Hepatocyte (in vitro differentiated cells): ENCODE data around the gene NOPCHAP1. TPM values are rescaled to one million over a fixed set of nuclear protein-coding genes. Genes with fewer than 3 reads are reported as not detected.

Experiments
- DNase-seq: peaks from one replicate; pipeline ENCODE4 v3.0.0-alpha.2; 2016; ENCODE audit warnings: low spot score
- H2AFZ ChIP-seq: fragments of 200-600 bp; sonication (generic); 2 replicates; pipeline ENCODE4 v1.6.0; 2016; ENCODE audit warnings: antibody characterized with exemption, mild to moderate bottlenecking
- H3K27ac ChIP-seq: fragments of 200-600 bp; sonication (generic); 2 replicates; pipeline ENCODE4 v1.5.1; 2016; ENCODE audit warnings: mild to moderate bottlenecking
- H3K27me3 ChIP-seq: fragments of 200-600 bp; sonication (generic); 2 replicates; pipeline ENCODE4 v1.6.1; 2016
- H3K36me3 ChIP-seq: fragments of 200-600 bp; sonication (generic); replicated peaks from 2 replicates; pipeline ENCODE4 v1.5.1; 2016; ENCODE audit warnings: low read depth; ENCODE audit not compliant: insufficient read depth
- H3K4me1 ChIP-seq: fragments of 200-600 bp; sonication (generic); 2 replicates; pipeline ENCODE4 v1.5.1; 2016; ENCODE audit warnings: mild to moderate bottlenecking, moderate library complexity; ENCODE audit not compliant: insufficient read depth
- H3K4me2 ChIP-seq: fragments of 200-600 bp; sonication (generic); 2 replicates; pipeline ENCODE4 v1.6.0; 2016
- H3K4me3 ChIP-seq: fragments of 200-600 bp; sonication (generic); 2 replicates; pipeline ENCODE4 v1.5.1; 2016; ENCODE audit warnings: mild to moderate bottlenecking
- H3K79me2 ChIP-seq: fragments of 200-600 bp; sonication (generic); 2 replicates; pipeline ENCODE4 v1.6.0; 2017; ENCODE audit warnings: mild to moderate bottlenecking
- H3K9me2 ChIP-seq: fragments of 200-600 bp; sonication (generic); replicated peaks from 2 replicates; pipeline ENCODE4 v1.6.0; 2017; ENCODE audit warnings: mild to moderate bottlenecking; ENCODE audit not compliant: insufficient read depth
- H3K9me3 ChIP-seq: fragments of 200-600 bp; sonication (generic); 2 replicates; pipeline ENCODE4 v1.5.1; 2016; ENCODE audit warnings: low read depth, mild to moderate bottlenecking
- H4K20me1 ChIP-seq: fragments of 200-600 bp; sonication (generic); 2 replicates; pipeline ENCODE4 v1.6.0; 2016; ENCODE audit warnings: mild to moderate bottlenecking; ENCODE audit not compliant: insufficient read depth, poor library complexity, severe bottlenecking
- CTCF ChIP-seq: fragments of 200-600 bp; sonication (generic); IDR thresholded peaks from 2 replicates; pipeline ENCODE4 v1.5.1; 2016; ENCODE audit warnings: antibody characterized with exemption, mild to moderate bottlenecking; ENCODE audit not compliant: poor library complexity
- EZH2 ChIP-seq: fragments of 200-600 bp; sonication (generic); IDR thresholded peaks from 2 replicates; pipeline ENCODE4 v1.6.1; 2016; ENCODE audit warnings: antibody characterized with exemption, mild to moderate bottlenecking, borderline replicate concordance
- EZH2phosphoT487 ChIP-seq: fragments of 200-600 bp; sonication (generic); IDR thresholded peaks from one replicate; pipeline ENCODE4 v1.6.1; 2018; ENCODE audit warnings: antibody characterized with exemption, mild to moderate bottlenecking, low read depth, moderate library complexity; ENCODE audit not compliant: unreplicated experiment, severe bottlenecking
- WGBS: methylation state at CpG from one replicate; pipeline ENCODE4 v1.1.6; 2016; ENCODE audit warnings: low lambda C conversion rate; ENCODE audit errors: missing lambda C conversion rate; 5-methylcytosine and 5-hydroxymethylcytosine counted together
- polyA plus RNA-seq: library from polyadenylated mRNA; unstranded; fragments of >200 nt; fragmentation: Nextera tagmentation; extraction: Ambion mirVana; gene quantifications from 2 replicates; pipeline ENCODE4 v1.2.1, GENCODE V29; 2016
- total RNA-seq: library from RNA; depleted of rRNA; stranded (reverse); fragments of >200 nt; gene quantifications from 2 replicates; pipeline ENCODE4 v1.2.3, GENCODE V29; 2014

The NOPCHAP1 gene
- total and polyA plus RNA-seq, 2 experiments from 2014 or later = 2.4 to 16.2 TPM

DNA sequence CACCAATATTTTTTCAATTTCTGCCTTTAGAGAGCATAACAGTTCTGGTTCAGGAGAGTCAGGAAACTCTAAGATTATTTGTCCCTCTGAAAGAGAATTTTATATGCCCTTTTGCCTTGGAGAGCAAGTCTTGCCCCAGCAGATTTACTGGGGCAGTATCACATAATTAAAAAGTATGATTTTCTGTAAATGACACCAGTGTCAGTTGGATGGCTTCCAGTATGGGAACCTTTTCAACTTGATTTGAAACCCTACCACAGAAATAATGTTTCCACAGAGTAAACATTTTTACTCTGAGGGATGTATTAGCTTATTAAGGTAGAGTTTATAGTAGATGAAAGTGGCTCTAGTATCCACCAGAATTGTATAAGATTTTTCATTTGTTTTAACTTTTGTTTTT, 15.4 kb downstream of the NOPCHAP1 start:
- H3K9me2 ChIP-seq = no peaks in the 10 kb centered on the region
- no peak for DNase-seq
- no peaks in the 10 kb centered on the region for H3K9me3 ChIP-seq
- H3K27me3 ChIP-seq = no peaks in the 10 kb centered on the region
- no peak for TF ChIP-seq CTCF
- no peak for TF ChIP-seq EZH2
- TF ChIP-seq EZH2phosphoT487 = peak; percentile 32
- H3K36me3 ChIP-seq = no peaks in the 10 kb centered on the region
- no peak overlapping the region for H3K27ac ChIP-seq
- no peaks in the 10 kb centered on the region for H3K79me2 ChIP-seq
- no peaks in the 10 kb centered on the region for H4K20me1 ChIP-seq
- no peak overlapping the region for H3K4me2 ChIP-seq
- no peaks in the 10 kb centered on the region for H3K4me1 ChIP-seq
- H3K4me3 ChIP-seq = no peak overlapping the region
- no peak overlapping the region for H2AFZ ChIP-seq

- no peak for DNase-seq
- Histone ChIP-seq H3K9me2 (no peaks in the 10 kb centered on the region), H3K4me1 (no peaks in the 10 kb centered on the region), H3K27ac (no peak overlapping the region), H3K79me2 (peaks cover 2% of the 10 kb centered on the region), H4K20me1 (no peaks in the 10 kb centered on the region), H3K27me3 (no peaks in the 10 kb centered on the region), H2AFZ (no peak overlapping the region), H3K4me2 (no peak overlapping the region), H3K36me3 (no peaks in the 10 kb centered on the region), H3K9me3 (peaks cover 10% of the 10 kb centered on the region), H3K4me3 (no peak overlapping the region)
- 90% methylated on average over 9 of the region's 9 CpGs for WGBS
- TF ChIP-seq CTCF = no peak
- TF ChIP-seq EZH2phosphoT487 = no peak
- no peak for TF ChIP-seq EZH2
Measured at GRCh38 chr12:105013892-105014291, 27.8 kb downstream of the NOPCHAP1 start.

GRCh38 chr12:105014603-105015002, 28.5 kb downstream of the NOPCHAP1 start:
- Histone ChIP-seq H3K9me3 (peaks cover 10% of the 10 kb centered on the region), H3K4me3 (no peak overlapping the region), H3K36me3 (no peaks in the 10 kb centered on the region), H3K4me1 (no peaks in the 10 kb centered on the region), H3K79me2 (no peaks in the 10 kb centered on the region), H2AFZ (no peak overlapping the region), H3K27ac (no peak overlapping the region), H3K4me2 (no peak overlapping the region), H4K20me1 (no peaks in the 10 kb centered on the region), H3K27me3 (no peaks in the 10 kb centered on the region), H3K9me2 (no peaks in the 10 kb centered on the region)
- 76% methylated on average over 2 of the region's 2 CpGs for WGBS
- DNase-seq = no peak
- TF ChIP-seq EZH2 (no peak), CTCF (no peak), EZH2phosphoT487 (no peak)

DNA sequence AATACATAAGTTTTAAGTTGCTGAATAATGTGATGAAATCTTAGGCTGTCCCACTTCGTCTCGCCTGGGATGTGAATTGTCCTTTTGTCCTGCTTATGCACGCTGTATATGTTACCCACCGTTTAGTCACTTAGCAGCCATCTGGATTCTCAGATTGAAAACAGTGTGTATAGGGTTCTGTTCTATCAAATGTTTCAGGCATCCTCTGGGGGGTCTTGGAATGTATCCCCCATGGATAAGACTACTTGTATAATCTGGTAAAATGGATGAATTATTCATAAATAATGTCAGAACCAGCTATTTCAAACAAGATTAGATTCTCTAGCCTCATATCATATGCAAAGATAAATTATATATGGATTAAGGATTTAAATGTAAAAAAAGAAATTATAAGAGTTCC, 29.4 kb downstream of the NOPCHAP1 start:
- H3K9me2 ChIP-seq = no peaks in the 10 kb centered on the region
- WGBS = over 99% methylated on average over 4 of the region's 4 CpGs
- H4K20me1 ChIP-seq = no peaks in the 10 kb centered on the region
- no peak overlapping the region for H3K4me3 ChIP-seq
- TF ChIP-seq CTCF (no peak), EZH2 (no peak), EZH2phosphoT487 (no peak)
- H3K4me2 ChIP-seq = no peak overlapping the region
- no peak for DNase-seq
- no peak overlapping the region for H3K27ac ChIP-seq
- H3K9me3 ChIP-seq = peaks cover 6% of the 10 kb centered on the region
- no peak overlapping the region for H2AFZ ChIP-seq
- no peaks in the 10 kb centered on the region for H3K27me3 ChIP-seq
- H3K79me2 ChIP-seq = no peaks in the 10 kb centered on the region
- no peaks in the 10 kb centered on the region for H3K4me1 ChIP-seq
- H3K36me3 ChIP-seq = no peaks in the 10 kb centered on the region
